Glutamatergic neuron (in vitro differentiated cells): Measurements from ENCODE around the gene ITIH2. TPM values are rescaled to one million over a fixed set of nuclear protein-coding genes. Genes with fewer than 3 reads are reported as not detected.
"Not testable (repeated sequence)": the region's sequence is repeated elsewhere in the genome, so short reads cannot be mapped to it uniquely, and the experiment has no call there.

Experiments used
- DNase-seq: peaks from one replicate; pipeline ENCODE4 v3.0.0; 2022
- H3K27ac Mint-ChIP-seq: one replicate; pipeline ENCODE4 v1.8.0; 2020; ENCODE audit warnings: mild to moderate bottlenecking, mixed read lengths, inconsistent platforms; ENCODE audit not compliant: unreplicated experiment
- H3K27me3 Mint-ChIP-seq: one replicate; pipeline ENCODE4 v1.8.0; 2020; ENCODE audit warnings: mild to moderate bottlenecking, moderate library complexity, mixed read lengths, inconsistent platforms; ENCODE audit not compliant: unreplicated experiment
- H3K36me3 Mint-ChIP-seq: one replicate; pipeline ENCODE4 v1.8.0; 2020; ENCODE audit warnings: mild to moderate bottlenecking, mixed read lengths, inconsistent platforms; ENCODE audit not compliant: unreplicated experiment
- H3K4me1 Mint-ChIP-seq: one replicate; pipeline ENCODE4 v1.8.0; 2020; ENCODE audit warnings: mild to moderate bottlenecking, low read depth, mixed read lengths, inconsistent platforms; ENCODE audit not compliant: unreplicated experiment
- H3K4me3 Mint-ChIP-seq: one replicate; pipeline ENCODE4 v1.8.0; 2020; ENCODE audit warnings: mild to moderate bottlenecking, mixed read lengths, inconsistent platforms; ENCODE audit not compliant: unreplicated experiment
- H3K9me3 Mint-ChIP-seq: one replicate; pipeline ENCODE4 v1.8.0; 2020; ENCODE audit warnings: mild to moderate bottlenecking, moderate library complexity, mixed read lengths, inconsistent platforms; ENCODE audit not compliant: unreplicated experiment
- long read RNA-seq: library from polyadenylated mRNA; unstranded; transcript quantifications from one replicate; pipeline ENCODE4 v2.0.0, GENCODE V29; 2020; ENCODE audit not compliant: unreplicated experiment
- total RNA-seq: library from RNA; stranded (reverse); fragmentation: NEBNext Ultra II Directional; extraction: Animal tissue kit (Norgen Biotek cat#: 25700); gene quantifications from one replicate; pipeline ENCODE4 v1.2.1, GENCODE V29; 2021; ENCODE audit not compliant: unreplicated experiment
- TF ChIP-seq, protein P1 (sequence below): fragments of 200-600 bp; sonication (generic); IDR thresholded peaks from one replicate; pipeline ENCODE4 v1.5.0; 2021; ENCODE audit not compliant: partially characterized antibody, unreplicated experiment

The ITIH2 gene, protein sequence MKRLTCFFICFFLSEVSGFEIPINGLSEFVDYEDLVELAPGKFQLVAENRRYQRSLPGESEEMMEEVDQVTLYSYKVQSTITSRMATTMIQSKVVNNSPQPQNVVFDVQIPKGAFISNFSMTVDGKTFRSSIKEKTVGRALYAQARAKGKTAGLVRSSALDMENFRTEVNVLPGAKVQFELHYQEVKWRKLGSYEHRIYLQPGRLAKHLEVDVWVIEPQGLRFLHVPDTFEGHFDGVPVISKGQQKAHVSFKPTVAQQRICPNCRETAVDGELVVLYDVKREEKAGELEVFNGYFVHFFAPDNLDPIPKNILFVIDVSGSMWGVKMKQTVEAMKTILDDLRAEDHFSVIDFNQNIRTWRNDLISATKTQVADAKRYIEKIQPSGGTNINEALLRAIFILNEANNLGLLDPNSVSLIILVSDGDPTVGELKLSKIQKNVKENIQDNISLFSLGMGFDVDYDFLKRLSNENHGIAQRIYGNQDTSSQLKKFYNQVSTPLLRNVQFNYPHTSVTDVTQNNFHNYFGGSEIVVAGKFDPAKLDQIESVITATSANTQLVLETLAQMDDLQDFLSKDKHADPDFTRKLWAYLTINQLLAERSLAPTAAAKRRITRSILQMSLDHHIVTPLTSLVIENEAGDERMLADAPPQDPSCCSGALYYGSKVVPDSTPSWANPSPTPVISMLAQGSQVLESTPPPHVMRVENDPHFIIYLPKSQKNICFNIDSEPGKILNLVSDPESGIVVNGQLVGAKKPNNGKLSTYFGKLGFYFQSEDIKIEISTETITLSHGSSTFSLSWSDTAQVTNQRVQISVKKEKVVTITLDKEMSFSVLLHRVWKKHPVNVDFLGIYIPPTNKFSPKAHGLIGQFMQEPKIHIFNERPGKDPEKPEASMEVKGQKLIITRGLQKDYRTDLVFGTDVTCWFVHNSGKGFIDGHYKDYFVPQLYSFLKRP
- not detected for total RNA-seq
- long read RNA-seq = 0 reads

DNA sequence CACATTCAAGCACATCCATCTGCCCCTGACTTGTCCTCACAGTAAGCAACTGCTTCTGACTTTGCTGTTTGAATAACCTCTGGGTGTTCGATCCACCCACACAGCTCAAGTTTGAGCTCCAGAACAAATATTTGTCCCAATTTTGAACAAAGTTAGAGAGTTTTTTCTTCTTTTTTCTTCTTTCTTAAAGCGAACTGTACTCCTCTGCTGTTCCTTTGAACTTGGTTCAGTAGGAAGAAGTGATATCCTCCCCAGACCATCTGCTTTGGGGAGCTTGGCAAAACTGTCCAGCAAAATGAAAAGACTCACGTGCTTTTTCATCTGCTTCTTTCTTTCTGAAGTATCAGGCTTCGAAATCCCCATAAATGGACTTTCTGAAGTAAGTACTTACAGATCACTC, at the start of gene ITIH2:
TSS of gene ITIH2 (plus strand) at position 177 of the 400 bp plus-strand sequence. CDS start at position 296, 119 bp downstream.
- H3K36me3 Mint-ChIP-seq = no peaks in the 10 kb centered on the region
- no peak within 1 kb of the TSS for H3K27ac Mint-ChIP-seq
- no peak within 1 kb of the TSS for H3K4me3 Mint-ChIP-seq
- TF ChIP-seq, protein P1, sequence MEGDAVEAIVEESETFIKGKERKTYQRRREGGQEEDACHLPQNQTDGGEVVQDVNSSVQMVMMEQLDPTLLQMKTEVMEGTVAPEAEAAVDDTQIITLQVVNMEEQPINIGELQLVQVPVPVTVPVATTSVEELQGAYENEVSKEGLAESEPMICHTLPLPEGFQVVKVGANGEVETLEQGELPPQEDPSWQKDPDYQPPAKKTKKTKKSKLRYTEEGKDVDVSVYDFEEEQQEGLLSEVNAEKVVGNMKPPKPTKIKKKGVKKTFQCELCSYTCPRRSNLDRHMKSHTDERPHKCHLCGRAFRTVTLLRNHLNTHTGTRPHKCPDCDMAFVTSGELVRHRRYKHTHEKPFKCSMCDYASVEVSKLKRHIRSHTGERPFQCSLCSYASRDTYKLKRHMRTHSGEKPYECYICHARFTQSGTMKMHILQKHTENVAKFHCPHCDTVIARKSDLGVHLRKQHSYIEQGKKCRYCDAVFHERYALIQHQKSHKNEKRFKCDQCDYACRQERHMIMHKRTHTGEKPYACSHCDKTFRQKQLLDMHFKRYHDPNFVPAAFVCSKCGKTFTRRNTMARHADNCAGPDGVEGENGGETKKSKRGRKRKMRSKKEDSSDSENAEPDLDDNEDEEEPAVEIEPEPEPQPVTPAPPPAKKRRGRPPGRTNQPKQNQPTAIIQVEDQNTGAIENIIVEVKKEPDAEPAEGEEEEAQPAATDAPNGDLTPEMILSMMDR = no peak
- DNase-seq = no peak
- H3K9me3 Mint-ChIP-seq = no peaks in the 10 kb centered on the region
- H3K27me3 Mint-ChIP-seq = no peaks in the 10 kb centered on the region
- no peaks in the 10 kb centered on the region for H3K4me1 Mint-ChIP-seq

DNA sequence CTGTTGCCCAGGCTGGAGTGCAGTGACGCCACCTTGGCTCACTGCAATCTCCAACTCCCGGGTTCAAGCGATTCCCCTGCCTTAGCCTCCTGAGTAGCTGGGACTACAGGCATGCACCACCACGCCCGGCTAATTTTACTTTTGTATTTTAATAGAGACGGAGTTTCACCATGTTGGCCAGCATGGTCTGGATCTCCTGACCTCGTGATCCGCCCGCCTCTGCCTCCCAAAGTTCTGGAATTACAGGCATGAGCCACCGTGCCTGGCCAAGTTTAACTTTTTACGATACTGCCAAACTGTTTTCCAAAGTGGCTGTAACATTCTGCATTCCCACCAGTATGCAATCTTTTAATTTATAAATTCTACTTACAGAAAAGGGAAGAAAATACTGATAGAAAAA, 46.0 kb upstream of the ITIH2 start:
- H3K27ac Mint-ChIP-seq, H3K36me3 Mint-ChIP-seq, H3K4me1 Mint-ChIP-seq, H3K9me3 Mint-ChIP-seq, DNase-seq, H3K27me3 Mint-ChIP-seq, H3K4me3 Mint-ChIP-seq: not testable (repeated sequence)

DNA sequence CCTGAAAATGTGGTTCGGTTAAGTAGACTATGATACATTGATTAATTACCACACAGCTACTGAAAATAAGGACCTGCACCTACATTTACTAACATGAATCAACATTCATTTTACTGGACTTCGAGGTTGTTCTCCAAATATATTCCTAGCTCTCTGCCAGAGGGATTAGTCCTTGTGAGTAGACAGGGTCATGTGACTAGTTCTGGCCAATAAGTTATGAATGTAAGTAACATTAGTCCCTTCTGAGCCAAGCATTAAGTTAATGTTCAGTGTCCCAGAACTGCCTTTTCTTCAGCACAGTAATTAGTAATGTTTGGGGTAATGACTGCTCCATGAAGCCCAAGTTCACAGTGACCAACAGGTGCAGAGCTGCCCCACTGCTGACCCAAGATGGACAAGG, 45.6 kb upstream of the ITIH2 start:
- Mint-ChIP-seq H3K27me3 (no peaks in the 10 kb centered on the region), H3K4me1 (no peaks in the 10 kb centered on the region), H3K27ac (no peak overlapping the region), H3K36me3 (no peaks in the 10 kb centered on the region), H3K4me3 (no peak overlapping the region), H3K9me3 (peaks cover 1% of the 10 kb centered on the region)
- no peak for DNase-seq
- TF ChIP-seq, protein P1 = no peak

DNA sequence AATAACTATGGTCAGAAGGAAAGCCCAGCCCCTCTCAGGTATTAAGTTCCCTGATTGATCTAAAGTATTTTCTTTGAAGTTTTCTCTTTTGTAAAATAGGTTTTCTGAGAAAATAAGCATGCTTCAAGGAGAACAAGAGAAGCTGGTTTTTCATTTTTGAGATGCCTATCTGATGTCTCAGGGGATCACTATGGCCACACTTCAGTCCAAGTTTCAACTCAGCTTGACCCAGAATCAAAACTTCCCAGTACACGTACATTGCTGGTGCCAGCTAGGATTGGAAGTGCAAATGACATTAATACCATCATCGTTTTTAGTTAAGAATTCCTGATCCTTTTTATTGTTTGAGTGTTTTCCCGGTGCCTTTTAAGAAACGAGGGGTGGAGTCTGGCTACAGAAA, 43.6 kb upstream of the ITIH2 start:
- TF ChIP-seq, protein P1 = no peak
- no peak overlapping the region for H3K27ac Mint-ChIP-seq
- no peaks in the 10 kb centered on the region for H3K36me3 Mint-ChIP-seq
- H3K4me3 Mint-ChIP-seq = no peak overlapping the region
- DNase-seq = no peak
- no peaks in the 10 kb centered on the region for H3K27me3 Mint-ChIP-seq
- peaks cover 1% of the 10 kb centered on the region for H3K9me3 Mint-ChIP-seq
- no peaks in the 10 kb centered on the region for H3K4me1 Mint-ChIP-seq

DNA sequence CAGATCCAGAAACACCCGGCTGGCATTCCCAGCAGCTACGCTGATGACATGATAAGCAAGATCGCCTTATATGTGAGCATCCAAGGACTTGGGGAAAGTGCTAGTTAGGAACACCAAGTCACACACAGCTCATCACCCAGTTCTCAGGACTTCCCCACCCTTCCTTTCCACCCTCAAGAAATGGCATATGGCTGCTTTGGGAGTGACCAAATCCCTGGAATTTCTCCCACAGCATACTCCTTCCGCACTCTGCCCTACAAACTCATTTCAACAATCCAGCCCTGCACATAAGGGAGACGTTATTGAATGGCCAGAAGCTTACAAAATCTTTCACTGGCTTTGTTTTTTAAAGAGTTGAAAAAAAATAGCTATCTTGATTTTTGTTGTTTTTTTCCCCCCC, 40.6 kb upstream of the ITIH2 start:
- DNase-seq = no peak
- TF ChIP-seq, protein P1 = no peak
- Mint-ChIP-seq H3K4me1 (peaks cover 12% of the 10 kb centered on the region), H3K9me3 (peaks cover 3% of the 10 kb centered on the region), H3K36me3 (no peaks in the 10 kb centered on the region), H3K27me3 (peaks cover 14% of the 10 kb centered on the region), H3K27ac (no peak overlapping the region), H3K4me3 (no peak overlapping the region)
